Heart right ventricle (tissue), 16 donors: Measurements from ENCODE around the gene GGACT. TPM values are rescaled to one million over a fixed set of nuclear protein-coding genes. Genes with fewer than 3 reads are reported as not detected.
"Not testable (repeated sequence)": the region's sequence is repeated elsewhere in the genome, so short reads cannot be mapped to it uniquely, and the experiment has no call there.

Source experiments
- ATAC-seq, 8 donors: fragments of 200-7000 bp; cut with Tn5 transposase; one replicate each; pipeline ENCODE4 v1.9.1; 2020; ENCODE audit warnings: mild to moderate bottlenecking in 8 of 8, moderate library complexity in 8 of 8, moderate number of reproducible peaks in 1 of 8
- DNase-seq, 2 donors: peaks; one replicate each; pipeline ENCODE4 v3.0.0-alpha.2; 2020
- H3K27ac ChIP-seq, 10 donors: fragments of 200-600 bp; sonication (generic) in 2 of 10; one replicate each; pipeline versions ENCODE4 v1.5.0 to v1.8.0; 2020 to 2022; ENCODE audit warnings: mild to moderate bottlenecking in 3 of 10
- H3K27me3 ChIP-seq, 7 donors: fragments of 200-600 bp; one replicate each; pipeline ENCODE4 v1.8.0; 2021 to 2022; ENCODE audit warnings: mild to moderate bottlenecking in 2 of 7
- H3K36me3 ChIP-seq, 9 donors: fragments of 200-600 bp; sonication (generic) in 1 of 9; one replicate each; pipeline versions ENCODE4 v1.5.0 to v1.8.0; 2020 to 2022; ENCODE audit warnings: mild to moderate bottlenecking in 2 of 9
- H3K4me1 ChIP-seq, 9 donors: fragments of 200-600 bp; sonication (generic) in 1 of 9; one replicate each; pipeline versions ENCODE4 v1.5.0 to v1.8.0; 2020 to 2022; ENCODE audit warnings: mild to moderate bottlenecking in 4 of 9
- H3K4me3 ChIP-seq, 10 donors: fragments of 200-600 bp; sonication (generic) in 2 of 10; one replicate each; pipeline versions ENCODE4 v1.5.0 to v1.8.0; 2020 to 2022; ENCODE audit warnings: mild to moderate bottlenecking in 7 of 10, moderate library complexity in 2 of 10
- H3K9me3 ChIP-seq, 11 donors: fragments of 200-600 bp in 10 of 11; sonication (generic) in 2 of 11; one replicate each; pipeline versions ENCODE4 v1.5.0 to v1.8.0; 2013 to 2022; ENCODE audit warnings: mild to moderate bottlenecking in 2 of 11, control low read depth in 1 of 11, moderate library complexity in 1 of 11
- WGBS, 2 donors: extraction: QIAGEN DNeasy Blood & Tissue Kit; methylation state at CpG; one replicate each; pipeline ENCODE4 v1.1.7; 2013; ENCODE audit warnings: inconsistent platforms in 1 of 2; 5-methylcytosine and 5-hydroxymethylcytosine counted together
- intact Hi-C, 10 donors: fragments of 100-400 bp; cut with DNase I; formaldehyde crosslinking; loops; one replicate each; pipeline versions ENCODE4 v1.11.1 to v1.14.2; 2022
- polyA plus RNA-seq, 2 donors: library from polyadenylated mRNA; stranded (reverse); fragments of 200-250 nt; gene quantifications; one replicate each; pipeline ENCODE4 v1.2.3, GENCODE V29; 2013
- total RNA-seq, 10 donors: library from RNA; stranded (reverse); fragmentation: NEBNext Ultra II Directional in 3 of 10; extraction: Animal tissue kit (Norgen Biotek cat#: 25700) in 3 of 10; gene quantifications; one replicate each; pipeline versions ENCODE4 v1.2.1 to v1.2.4, GENCODE V29; 2021 to 2023
- TF ChIP-seq, protein P1 (sequence below), 9 donors: fragments of 200-600 bp; sonication (generic) in 2 of 9; IDR thresholded peaks; one replicate each; pipeline versions ENCODE4 v1.5.0 to v1.8.0; 2021 to 2022; ENCODE audit warnings: antibody characterized with exemption in 9 of 9, mild to moderate bottlenecking in 5 of 9, moderate library complexity in 1 of 9
- donor health status: Arrhythmogenic right ventricular cardiomyopathy.
- donor health status: ischemic (EF 13 %, LVEDD 7.1; RV severe dilation, severe dysfunction).
- donor health status: healthy with polysubstance abuse.
- donor health status: DM: no; HTN: yes; CAD: no.
- donor health status: DM: no; HTN: no; CAD: no.
- donor health status: ischemic (EF 25% LVEDD 6.9; RV normal size, moderate dysfunction).
- donor health status: ischemic (EF 25% LVEDD 5.7; RV mildly dilated, moderate dysfunction).
- donor health status: healthy.
- donor health status: DM: yes; HTN: yes; CAD: no.
- donor health status: Ischemic cardiomyopathy.
- donor health status: ischemic (EF 35%, LVEDD 5.7; RV mildly dilated, moderate dysfunction).
- donor health status: nonischemic (EF 11% LVEDD 7.7; RV severe dilation, severe dysfunction).
- donor health status: DM: yes; HTN: yes; CAD: no.
- donor health status: PGD.
- donor health status: ischemic (EF 29% LVEDD 5.4; RV normal size, mild dysfunction).
- donor health status: nonischemic (EF 23%, LVEDD 6.1; RV moderate dilation, normal function).

The GGACT gene
- total and polyA plus RNA-seq, 12 donors = 0.51 to 3.5 (median 1.6) TPM

DNA sequence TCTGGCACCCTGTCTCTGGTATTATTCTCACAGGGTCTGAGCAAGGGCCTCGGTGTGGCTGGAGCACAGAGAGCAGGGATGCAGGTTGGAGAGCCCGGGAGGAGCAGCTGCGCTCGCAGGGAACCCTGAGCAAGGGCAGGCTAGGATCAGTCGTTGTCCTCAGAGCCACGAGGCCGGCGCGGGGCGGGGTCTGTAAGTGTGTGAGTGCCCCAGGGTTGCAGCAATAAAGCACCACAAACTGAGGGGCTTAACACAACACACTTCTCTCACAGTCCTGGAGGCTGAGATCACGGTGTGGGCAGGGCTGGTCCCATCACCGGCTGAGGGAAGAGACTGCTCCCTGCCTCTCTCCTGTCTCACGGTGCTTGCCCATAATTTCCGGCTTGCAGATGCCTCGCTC is 38.5 kb upstream of the GGACT start:
- H3K27ac ChIP-seq = no peak overlapping the region
- peaks cover 0 to 88% (median 10%) of the 10 kb centered on the region in 9 donors for H3K36me3 ChIP-seq
- 93 to 95% methylated on average over 15 of the region's 15 CpGs for WGBS, 2 donors
- no peak overlapping the region for H3K4me3 ChIP-seq
- no peak for ATAC-seq
- DNase-seq = no peak
- no peaks in the 10 kb centered on the region for H3K27me3 ChIP-seq
- H3K4me1 ChIP-seq = no peaks in the 10 kb centered on the region
- H3K9me3 ChIP-seq = no peaks in the 10 kb centered on the region
- intact Hi-C loops = no loop called here
- TF ChIP-seq, protein P1, sequence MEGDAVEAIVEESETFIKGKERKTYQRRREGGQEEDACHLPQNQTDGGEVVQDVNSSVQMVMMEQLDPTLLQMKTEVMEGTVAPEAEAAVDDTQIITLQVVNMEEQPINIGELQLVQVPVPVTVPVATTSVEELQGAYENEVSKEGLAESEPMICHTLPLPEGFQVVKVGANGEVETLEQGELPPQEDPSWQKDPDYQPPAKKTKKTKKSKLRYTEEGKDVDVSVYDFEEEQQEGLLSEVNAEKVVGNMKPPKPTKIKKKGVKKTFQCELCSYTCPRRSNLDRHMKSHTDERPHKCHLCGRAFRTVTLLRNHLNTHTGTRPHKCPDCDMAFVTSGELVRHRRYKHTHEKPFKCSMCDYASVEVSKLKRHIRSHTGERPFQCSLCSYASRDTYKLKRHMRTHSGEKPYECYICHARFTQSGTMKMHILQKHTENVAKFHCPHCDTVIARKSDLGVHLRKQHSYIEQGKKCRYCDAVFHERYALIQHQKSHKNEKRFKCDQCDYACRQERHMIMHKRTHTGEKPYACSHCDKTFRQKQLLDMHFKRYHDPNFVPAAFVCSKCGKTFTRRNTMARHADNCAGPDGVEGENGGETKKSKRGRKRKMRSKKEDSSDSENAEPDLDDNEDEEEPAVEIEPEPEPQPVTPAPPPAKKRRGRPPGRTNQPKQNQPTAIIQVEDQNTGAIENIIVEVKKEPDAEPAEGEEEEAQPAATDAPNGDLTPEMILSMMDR (IDR thresholded peaks at IDR 0.05) = no peak

DNA sequence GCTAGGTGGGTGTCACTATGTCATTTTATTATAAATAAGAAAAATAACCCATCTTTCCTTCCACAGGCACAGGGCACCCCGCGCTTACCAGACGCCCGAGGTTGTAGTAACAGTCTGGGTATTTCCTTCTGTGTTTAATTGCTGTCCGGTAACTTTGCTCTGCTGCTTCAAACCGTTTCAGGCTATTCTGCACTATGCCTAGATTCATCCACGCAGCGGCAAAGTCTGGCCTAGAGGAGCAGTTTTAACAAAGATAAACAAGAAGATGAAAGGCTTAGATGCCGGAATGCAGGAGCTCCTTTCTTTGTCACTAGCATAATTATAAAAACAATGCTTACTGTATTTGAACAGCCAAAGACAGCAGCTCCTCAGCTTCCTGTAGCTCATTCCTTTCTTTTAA is 36.9 kb upstream of the GGACT start:
- DNase-seq = no peak
- no peak overlapping the region for H3K27ac ChIP-seq
- H3K36me3 ChIP-seq = peaks cover 0 to 83% (median 10%) of the 10 kb centered on the region in 9 donors
- H3K4me1 ChIP-seq = no peaks in the 10 kb centered on the region
- no peak for ATAC-seq
- TF ChIP-seq, protein P1 (IDR thresholded peaks at IDR 0.05) = no peak
- intact Hi-C loops = no loop called here
- H3K9me3 ChIP-seq = no peaks in the 10 kb centered on the region
- H3K4me3 ChIP-seq = no peak overlapping the region
- WGBS, 2 donors = 89 to 90% methylated on average over 9 of the region's 9 CpGs
- no peaks in the 10 kb centered on the region for H3K27me3 ChIP-seq

DNA sequence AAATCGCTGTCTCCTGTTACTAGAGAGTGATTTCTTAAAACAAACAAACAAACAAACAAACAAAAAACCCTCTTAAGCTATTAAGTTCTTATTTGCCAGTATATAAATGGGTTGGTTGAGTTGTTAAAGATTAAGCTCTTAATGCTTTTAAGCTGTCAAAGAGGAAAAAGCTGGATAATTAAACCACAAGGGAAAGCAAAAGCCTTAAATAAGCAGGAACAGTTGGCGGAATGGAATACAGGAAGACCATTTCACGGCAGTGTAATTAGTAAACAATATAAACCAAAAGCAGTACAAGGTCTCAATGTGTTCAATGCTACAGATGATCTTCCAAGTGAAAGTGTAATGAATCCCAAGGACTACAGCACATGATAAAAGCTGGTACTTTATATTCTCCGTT is 32.2 kb upstream of the GGACT start:
- ATAC-seq (no peak), DNase-seq (no peak)
- Histone ChIP-seq H3K27ac (no peak overlapping the region), H3K27me3 (no peaks in the 10 kb centered on the region), H3K4me3 (no peak overlapping the region), H3K36me3 (peaks cover 0 to 49% (median 3%) of the 10 kb centered on the region in 9 donors), H3K4me1 (no peaks in the 10 kb centered on the region), H3K9me3 (peaks cover 0 to 5% (median 0%) of the 10 kb centered on the region in 11 donors)
- TF ChIP-seq, protein P1 (IDR thresholded peaks at IDR 0.05) = no peak
- intact Hi-C loops = no loop called here
- WGBS, 2 donors = 85 to 88% methylated on average over 4 of the region's 4 CpGs

GRCh38 chr13:100619940-100620339 is 31.4 kb upstream of the GGACT start:
- H3K4me1 ChIP-seq = no peaks in the 10 kb centered on the region
- ATAC-seq (no peak), DNase-seq (no peak)
- peaks cover 0 to 40% (median 1%) of the 10 kb centered on the region in 9 donors for H3K36me3 ChIP-seq
- peaks cover 0 to 5% (median 0%) of the 10 kb centered on the region in 11 donors for H3K9me3 ChIP-seq
- no peak overlapping the region for H3K27ac ChIP-seq
- TF ChIP-seq, protein P1 (IDR thresholded peaks at IDR 0.05) = no peak
- intact Hi-C loops = no loop called here
- no peaks in the 10 kb centered on the region for H3K27me3 ChIP-seq
- no peak overlapping the region for H3K4me3 ChIP-seq
- WGBS, 2 donors = 95 to 97% methylated on average over 2 of the region's 2 CpGs

- peaks cover 0 to 30% (median 0%) of the 10 kb centered on the region in 9 donors for H3K36me3 ChIP-seq
- WGBS, 2 donors = 97 to 98% methylated on average over 22 of the region's 24 CpGs
- H3K4me1 ChIP-seq, DNase-seq, H3K27me3 ChIP-seq, H3K9me3 ChIP-seq, ATAC-seq, intact Hi-C loops, H3K27ac ChIP-seq, H3K4me3 ChIP-seq: not testable (repeated sequence)
Observed at GRCh38 chr13:100618897-100619296, 30.3 kb upstream of the GGACT start.
